Choroid plexus epithelial cell (primary cell): ENCODE results near the gene AHRR.
"Not testable (repeated sequence)": the region's sequence is repeated elsewhere in the genome, so short reads cannot be mapped to it uniquely, and the experiment has no call there.

ENCODE experiments used
- DNase-seq: peaks from one replicate; pipeline ENCODE4 v3.0.0-alpha.2; 2010; ENCODE audit warnings: low read depth
- H3K4me3 ChIP-seq: 2 replicates; pipeline ENCODE4 v1.5.1; 2011; ENCODE audit warnings: low read depth, mild to moderate bottlenecking, control low read depth, low read length, moderate library complexity
- TF ChIP-seq, protein P1 (sequence below): conservative IDR thresholded peaks from 2 replicates; pipeline ENCODE4 v1.5.1; 2011; ENCODE audit warnings: low read depth, mild to moderate bottlenecking, control low read depth, inconsistent platforms, low read length, moderate library complexity

AHRR gene

DNA sequence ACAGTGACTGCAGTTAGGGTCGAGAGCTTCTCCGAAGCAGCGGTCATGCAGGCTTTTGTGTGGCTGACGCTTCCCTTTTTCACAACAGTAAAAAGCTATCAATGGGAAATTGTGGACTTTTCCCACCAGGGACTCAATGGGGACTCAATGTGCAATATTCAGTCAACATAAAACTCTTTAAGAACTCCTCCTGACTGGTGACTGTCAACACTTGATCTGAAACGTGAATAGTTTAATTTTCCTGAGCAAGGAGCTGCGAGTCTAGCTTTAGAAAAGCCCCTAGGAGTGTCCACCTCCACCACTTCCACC, 150.2 kb downstream of the AHRR start:
- H3K4me3 ChIP-seq = peak overlapping the region; percentile 70
- DNase-seq = no peak
- TF ChIP-seq, protein P1, sequence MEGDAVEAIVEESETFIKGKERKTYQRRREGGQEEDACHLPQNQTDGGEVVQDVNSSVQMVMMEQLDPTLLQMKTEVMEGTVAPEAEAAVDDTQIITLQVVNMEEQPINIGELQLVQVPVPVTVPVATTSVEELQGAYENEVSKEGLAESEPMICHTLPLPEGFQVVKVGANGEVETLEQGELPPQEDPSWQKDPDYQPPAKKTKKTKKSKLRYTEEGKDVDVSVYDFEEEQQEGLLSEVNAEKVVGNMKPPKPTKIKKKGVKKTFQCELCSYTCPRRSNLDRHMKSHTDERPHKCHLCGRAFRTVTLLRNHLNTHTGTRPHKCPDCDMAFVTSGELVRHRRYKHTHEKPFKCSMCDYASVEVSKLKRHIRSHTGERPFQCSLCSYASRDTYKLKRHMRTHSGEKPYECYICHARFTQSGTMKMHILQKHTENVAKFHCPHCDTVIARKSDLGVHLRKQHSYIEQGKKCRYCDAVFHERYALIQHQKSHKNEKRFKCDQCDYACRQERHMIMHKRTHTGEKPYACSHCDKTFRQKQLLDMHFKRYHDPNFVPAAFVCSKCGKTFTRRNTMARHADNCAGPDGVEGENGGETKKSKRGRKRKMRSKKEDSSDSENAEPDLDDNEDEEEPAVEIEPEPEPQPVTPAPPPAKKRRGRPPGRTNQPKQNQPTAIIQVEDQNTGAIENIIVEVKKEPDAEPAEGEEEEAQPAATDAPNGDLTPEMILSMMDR = no peak

DNA sequence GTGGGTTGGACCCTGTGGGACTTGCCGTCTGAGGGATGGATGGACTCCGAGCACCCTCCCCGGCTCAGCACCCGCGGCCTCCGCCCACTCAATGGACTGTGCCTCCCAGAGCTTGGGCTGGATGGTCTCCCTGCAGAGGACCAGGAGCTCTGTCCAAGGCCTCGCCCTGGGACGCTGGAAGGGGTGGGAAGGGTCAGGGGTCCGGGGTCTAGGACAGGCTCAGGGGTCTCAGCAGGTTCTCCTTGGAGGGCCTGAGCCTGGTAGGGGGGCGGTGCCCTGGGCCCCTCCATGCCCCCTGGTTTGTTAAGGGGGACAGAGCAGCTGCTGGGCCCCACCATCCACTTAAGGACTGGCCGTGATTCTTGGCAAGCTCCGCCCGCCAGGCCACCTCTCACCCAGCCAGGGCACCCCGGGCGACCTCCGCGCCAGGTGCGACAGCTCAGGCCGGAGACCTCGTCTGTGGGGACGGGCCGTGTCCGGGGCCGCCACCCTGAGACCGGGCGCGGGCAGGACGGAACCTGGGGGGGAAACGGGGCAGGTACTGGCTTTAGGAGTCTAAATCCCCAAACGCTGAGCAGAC, 150.7 kb downstream of the AHRR start:
- peak overlapping the region; percentile 70 for H3K4me3 ChIP-seq
- DNase-seq = peak; percentile 18
- TF ChIP-seq, protein P1 = no peak

DNA sequence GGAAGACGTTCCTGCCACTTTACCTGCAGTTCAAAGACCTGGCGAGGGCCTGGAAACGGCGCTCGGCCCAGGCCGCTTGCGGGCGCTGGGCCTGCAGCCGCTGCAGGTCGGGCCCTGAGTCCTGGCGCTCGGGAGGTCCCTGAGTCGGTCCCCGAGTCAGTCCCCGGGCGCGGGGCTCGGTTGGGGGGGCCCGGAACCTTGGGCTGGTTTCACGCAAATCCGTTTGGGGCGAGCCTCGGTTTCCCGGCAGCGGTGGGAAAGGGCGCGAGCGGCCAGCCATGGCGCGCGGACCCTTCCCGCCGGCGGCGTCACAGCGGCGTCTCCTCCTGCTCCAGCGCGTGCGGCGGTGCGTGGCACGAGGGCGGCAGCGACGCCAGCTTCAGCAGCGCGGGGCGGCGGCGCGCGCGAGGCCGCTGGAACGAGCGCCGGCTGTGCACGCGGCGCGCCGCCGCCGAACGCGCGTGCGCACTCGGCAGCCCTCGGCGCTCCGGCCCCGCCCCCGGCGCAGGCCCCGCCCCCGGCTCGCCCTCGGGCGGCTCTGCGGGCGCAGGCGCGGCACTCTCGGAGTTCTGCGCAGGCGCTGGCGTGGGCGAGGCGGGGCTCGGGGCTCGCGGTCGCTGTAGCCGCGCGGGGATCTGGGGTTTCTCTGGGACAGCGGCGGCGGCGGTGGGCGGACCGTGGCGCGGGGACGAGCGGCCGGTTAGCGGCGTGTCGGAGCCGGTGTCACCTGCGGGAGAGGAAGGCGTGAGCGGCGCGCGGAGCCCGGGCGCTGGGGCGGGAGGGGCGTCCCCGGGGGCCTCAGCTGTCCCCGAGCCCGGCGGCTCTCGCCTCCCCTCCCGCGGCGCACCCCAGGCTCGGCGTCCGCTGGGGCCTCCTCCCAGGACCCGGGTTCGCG, 151.4 kb downstream of the AHRR start:
- TF ChIP-seq, protein P1 = no peak
- H3K4me3 ChIP-seq = peak overlapping the region; percentile 71
- peak; percentile 69 for DNase-seq

DNA sequence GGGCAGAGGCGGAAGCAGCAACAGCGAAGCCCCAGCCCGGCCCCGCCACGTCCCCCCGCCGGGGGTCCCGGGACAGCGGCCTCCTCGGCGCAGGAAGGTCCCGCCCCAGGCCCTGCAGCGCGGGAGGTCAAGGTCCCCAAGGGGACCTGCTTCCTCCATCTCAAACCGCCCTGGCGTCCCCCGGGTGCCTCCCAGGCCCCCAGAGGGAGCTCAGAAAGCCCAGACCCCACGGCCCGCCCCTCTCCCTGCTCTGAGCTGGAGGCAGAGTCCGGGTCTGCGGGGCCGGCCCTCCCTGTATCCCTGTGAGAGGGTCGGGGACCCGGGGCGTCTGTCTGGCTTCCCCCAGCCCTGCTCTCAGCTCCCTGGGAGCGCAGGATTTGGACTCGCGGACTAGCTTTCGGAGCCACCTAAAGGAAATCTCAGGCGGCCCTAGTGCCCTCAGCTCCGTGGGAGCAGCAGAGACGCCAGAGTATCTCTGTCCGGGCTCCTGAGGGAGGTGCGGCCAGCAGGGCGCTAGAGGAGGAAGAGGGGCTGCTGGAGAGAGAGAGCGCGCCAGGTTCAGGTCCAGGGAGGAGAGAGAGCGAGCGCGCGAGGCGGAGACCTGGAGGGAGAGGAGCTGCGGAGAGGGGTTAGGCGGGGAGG, 152.2 kb downstream of the AHRR start:
- peak overlapping the region; percentile 71 for H3K4me3 ChIP-seq
- TF ChIP-seq, protein P1 = no peak
- DNase-seq = peak; percentile 49

DNA sequence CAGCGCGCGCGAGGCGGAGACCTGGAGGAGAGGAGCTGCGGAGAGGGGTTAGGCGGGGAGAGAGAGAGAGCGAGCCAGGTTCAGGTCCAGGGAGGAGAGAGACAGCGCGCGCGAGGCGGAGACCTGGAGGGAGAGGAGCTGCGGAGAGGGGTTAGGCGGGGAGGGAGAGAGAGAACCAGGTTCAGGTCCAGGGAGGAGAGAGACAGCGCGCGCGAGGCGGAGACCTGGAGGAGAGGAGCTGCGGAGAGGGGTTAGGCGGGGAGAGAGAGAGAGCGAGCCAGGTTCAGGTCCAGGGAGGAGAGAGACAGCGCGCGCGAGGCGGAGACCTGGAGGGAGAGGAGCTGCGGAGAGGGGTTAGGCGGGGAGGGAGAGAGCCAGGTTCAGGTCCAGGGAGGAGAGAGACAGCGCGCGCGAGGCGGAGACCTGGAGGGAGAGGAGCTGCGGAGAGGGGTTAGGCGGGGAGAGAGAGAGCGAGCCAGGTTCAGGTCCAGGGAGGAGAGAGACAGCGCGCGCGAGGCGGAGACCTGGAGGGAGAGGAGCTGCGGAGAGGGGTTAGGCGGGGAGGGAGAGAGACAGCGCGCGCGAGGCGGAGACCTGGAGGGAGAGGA, 152.8 kb downstream of the AHRR start:
- H3K4me3 ChIP-seq = peak overlapping the region; percentile 71
- DNase-seq = not testable (repeated sequence)

GRCh38 chr5:474840-475661, 153.5 kb downstream of the AHRR start:
- no peak for DNase-seq
- peak overlapping the region; percentile 11 for H3K4me3 ChIP-seq
- TF ChIP-seq, protein P1 = no peak
